NCI-H2029 (cell line): ENCODE data around the gene TENM4.

Source experiments
- DNase-seq: peaks from one replicate; lab custom pipeline; 2025; lab: John Stamatoyannopoulos, UW

The TENM4 gene

DNA sequence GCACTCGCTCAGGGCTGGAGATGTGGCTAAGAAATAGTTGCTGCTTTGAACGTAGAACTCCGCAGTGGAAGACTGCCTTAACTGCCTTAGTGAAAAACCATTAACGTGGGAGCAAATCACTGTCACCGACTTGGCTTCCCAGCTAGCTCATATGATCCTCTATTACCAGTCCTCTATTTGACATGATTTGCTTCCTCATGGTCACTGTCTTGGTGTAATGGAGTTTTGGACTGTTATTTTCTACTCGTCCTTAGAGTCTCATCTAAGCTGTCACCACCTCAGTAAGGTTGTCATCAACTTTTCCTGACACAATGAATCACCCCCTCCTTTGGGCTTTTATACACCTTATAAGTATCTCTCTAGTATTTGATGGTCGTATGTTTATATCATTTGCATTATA is 699.1 kb downstream of the TENM4 start:
- DNase-seq: no peak

DNA sequence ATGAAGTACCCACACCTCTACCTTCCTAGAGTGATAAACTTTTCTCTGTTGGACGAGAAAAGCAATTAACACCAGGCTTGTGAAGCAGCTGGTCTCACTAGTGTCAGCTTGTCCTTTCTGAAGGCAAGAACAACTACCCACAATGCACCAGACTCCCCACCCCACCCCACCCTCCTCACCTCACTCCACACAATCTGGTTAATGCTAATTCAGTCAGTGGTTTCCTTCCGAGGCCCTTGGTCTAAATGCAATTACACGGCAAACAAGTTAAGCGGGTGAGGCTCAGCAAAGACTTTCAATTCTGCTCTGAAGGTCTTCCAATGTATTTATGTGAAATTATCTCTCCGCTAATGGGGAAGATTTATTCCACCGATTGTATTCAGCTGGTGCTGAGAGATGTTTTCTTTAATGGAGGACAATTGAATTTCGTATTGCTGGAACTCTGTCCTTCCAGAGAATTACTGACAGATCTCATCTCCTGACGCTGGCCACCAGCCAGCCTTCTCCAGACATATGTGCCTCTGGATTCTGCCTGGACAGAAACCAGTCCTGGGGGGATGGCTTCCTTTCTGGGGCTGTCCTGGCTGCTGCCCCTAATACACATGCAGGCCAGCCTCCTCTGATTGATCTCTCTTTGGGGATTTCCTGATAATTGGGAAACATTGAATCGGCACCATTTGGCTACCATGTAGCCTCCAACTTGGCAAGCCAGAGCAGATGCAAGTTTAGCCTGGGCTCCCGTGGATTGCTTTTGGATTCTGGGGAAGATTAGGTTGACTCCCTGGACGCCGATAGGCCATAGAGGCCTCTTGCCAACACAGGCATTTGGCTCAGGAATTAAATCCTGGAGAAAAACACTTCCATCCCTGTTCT is 700.4 kb downstream of the TENM4 start:
- no peak for DNase-seq

DNA sequence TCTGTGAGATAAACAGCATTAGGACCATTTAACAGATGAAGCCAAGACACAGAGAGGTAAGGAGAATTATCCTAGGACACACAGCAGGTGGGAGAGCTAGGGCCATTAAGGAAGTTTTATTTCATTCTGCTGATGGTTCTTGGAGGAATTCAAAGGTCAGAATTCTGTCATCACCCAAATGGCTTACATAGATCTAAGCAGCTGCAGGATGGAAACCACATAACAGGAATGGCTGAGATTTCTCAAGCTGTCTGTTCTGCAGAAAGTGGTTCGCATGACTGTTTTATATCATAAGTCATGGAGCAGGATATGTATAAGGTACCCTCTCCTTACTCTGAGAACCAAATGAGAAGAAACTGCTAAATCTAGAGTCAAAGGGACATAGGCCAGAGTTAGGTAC is 702.9 kb downstream of the TENM4 start:
- DNase-seq: no peak

DNA sequence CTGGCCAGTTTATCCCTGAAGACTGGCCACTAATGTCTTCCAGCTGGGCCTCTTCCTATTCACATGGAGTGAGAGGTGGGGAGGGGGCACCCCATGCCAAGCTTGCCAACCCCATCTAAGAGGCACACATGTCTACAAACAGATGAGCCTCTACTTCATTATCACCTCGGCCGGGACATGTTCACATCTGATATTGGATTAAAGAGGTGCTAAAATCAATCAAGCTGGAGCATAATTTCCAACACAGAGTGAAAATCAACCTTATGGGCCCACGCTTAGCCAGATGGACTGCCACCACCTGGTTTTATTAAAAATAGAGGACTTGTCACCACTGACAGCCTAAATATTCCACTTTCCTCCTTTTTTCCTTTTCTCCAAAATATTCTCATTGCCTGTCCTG is 703.5 kb downstream of the TENM4 start:
- no peak for DNase-seq

DNA sequence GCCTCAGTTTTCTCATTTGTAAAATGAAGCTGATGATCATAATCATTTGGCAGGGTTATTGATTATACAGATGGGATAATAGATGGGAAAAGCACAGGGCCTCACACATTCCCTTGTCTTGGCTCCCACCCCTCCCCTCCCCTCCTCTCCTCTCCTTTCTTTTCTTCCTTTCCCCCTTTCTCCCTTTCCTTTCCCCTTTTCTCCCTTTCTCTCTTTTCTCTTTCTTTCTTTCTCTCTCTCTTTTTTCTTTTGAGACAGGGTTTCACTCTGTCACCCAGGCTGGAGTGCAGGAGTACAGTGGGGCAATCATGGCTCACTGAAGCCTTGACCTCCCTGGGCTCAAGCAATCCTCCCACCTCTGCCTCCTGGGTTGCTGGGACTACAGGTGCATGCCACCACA is 705.1 kb downstream of the TENM4 start:
- no peak for DNase-seq

DNA sequence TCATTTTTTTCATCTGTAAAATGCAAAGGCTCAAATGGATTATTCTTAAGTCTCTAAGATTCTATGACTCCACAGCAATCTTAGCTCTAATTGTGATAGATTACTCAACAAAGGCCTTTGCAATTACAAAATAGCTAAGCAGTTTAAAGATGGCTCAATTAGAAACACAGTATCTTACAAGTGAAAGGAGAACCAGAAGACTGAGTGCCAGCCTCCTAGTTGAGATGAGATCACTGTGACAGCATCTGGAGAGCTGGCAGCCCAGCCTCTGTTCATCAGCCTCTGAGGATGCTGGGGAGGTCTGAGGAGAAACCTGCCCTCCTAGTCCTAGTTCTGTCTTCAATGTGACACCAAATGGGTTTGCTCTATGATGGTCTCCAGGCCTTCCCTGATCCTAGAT is 707.8 kb downstream of the TENM4 start:
- DNase-seq: no peak

DNA sequence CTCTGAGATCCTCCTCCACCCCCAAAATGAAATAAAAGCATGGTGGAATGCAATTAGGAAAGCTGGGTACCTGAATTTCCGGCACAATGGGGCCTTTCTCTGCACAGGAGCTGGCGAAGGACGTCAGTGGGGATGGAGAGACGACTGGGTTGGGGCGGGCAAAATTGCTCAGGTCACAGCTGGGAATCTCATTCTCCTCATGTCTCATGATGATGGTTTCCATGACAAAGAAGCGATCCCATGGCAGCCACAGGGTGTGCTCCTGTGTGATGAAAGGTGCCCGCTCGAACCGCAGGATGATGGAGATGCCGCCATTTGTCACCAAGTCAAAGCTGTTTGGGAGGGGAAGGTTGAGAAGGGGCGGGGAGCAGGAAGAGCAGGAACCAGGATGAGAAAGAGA is 708.6 kb downstream of the TENM4 start:
- DNase-seq: no peak

DNA sequence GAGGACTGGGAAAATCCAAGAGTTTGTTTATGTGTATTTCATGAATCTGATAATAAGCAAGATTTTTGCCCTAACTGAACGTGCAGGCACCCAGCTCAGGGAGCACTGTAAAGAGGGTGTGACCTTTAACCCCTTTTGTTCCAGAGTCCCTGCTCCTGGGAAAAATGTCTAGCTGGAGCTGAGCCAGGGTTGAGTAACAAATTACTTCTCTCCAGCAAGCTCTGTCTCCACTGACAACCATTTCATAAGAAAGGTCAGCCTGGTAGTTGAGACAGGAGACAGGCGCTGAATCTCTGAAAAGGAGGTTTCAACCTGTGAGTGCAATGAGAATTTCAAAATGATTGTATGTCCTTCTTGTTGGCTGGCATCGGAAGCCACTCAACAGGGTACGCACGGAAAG is 709.8 kb downstream of the TENM4 start:
- DNase-seq: peak; percentile 47

DNA sequence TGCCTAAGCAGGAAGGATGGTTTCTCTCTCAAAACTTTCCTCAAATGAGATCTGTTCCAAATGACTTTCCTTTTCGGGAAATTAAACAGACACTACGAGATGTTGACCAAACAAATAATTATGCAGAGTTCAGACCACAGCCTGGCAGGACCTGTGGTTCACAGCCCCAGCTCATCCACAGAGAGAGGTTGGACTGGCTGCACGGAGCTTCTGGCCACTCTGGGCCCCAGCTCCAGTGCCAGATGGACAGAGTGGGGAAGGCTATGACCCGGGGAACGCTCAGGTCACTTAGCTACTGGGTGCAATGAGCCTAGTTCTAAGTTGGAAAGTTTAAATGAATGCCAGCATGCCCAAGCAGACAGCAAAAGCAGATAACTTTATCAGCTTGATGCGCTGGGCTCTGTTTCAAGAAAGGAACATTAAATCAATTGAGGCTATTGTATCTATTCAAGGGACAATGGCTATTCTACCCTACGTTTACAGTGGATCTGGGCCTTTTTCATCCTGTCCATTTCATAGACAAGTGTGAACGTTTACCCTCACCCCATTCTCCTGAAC is 710.5 kb downstream of the TENM4 start:
- no peak for DNase-seq

DNA sequence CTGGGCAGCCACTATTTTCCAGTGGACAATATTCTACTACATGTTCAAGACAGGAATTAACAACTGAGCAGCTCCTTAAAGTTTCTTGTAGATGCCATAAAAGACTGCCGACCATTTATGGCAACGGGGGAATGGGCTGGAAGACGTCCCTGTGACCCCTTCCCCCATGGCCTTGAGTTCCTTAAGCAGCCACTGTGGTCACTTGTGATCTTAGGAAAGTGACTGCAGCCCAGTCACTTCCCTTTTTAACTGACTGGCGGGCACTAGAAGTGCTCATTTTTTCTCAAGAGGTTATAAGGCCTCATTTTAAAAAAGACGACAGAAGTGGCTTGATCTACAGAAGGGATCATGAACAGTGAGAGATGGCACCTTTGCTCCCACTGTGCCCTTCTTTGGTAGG is 713.0 kb downstream of the TENM4 start:
- DNase-seq: no peak

DNA sequence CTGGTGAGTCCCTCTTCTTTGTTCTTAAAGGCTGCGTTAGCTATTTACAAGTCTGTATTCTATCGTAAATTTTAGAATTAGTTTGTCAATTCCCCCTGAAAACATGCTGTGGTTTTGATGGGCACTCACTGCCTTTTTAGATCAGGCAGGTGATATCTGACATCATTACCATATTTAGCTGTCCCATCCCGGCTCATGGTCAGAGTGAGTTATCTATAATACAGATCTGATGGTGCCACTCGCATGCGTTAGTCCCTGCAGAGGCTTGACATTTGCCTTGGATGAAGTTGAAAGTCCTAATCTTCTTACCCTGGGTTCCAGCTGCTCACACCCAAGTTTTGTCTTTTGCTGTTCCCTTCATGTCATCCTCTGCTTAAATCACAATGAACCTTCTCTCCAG is 715.6 kb downstream of the TENM4 start:
- DNase-seq: no peak

DNA sequence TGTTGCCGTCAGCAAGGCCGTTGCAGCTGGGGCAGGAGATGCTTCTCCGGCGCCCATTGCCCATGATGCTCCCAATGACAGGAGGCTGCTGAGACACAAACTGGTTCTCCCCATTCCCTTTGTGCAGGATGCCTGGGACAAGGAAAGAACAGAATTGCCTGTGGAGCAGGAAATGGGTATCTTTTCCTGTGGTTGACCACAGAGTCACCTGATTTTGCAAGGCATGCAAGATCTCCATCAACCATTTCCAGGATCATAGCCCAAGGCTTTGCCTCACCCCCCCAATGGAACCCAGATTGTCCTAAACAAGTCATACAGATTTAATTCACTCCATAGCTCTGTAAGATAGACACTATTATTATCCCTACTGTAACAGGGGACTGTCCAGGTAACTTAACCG is 718.0 kb downstream of the TENM4 start:
- DNase-seq: no peak

DNA sequence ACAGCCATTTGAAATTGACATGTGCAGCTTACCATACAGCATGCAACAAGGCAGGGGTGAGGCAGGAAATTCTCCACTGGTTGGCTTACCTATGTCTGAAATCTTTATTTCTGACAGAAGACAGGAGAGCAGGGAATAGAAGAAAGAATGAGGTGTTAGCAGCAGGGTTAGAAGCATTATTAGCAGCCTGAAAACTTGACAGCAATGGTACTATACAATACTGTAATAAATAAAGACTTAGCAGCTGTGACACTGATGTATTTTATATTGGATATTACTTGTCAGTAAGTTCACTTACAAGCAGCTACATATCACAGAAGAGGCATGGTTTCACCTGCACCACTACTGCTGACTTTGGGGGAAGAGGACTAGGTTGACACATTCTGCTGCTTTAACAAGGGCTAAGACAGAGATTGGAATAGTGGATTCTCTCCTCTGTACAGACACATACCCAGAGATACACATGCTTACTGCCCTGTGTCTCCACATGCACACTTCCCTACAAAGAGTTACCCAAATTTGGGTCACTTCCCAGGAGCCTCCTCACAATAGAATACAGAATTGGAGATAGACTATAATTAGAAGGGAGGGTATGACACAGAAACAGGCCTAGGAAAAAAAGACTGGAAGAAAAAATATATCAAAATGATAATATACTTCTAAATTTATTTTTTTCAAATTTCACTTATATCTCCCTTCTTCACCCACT is 720.4 kb downstream of the TENM4 start:
- no peak for DNase-seq

DNA sequence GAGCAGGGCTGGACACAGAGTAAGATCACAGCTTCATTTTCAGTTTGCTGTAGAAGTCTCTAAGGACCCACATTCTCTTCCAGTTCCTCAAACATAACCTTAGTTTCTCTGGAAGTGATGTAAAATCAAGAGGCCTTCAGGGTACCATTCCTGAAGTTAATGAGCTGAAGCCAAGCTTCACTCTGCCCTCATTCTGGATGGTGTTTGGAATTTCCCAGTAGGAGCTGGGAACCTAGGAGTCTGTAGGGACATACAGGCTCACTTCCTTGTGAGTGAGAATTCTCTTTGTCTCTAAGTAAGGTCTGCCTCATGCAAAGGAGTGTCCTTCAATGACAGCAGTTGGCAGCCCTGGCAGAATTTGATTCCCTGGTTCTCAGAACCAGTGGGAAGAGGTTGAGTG is 723.8 kb downstream of the TENM4 start:
- DNase-seq: no peak

DNA sequence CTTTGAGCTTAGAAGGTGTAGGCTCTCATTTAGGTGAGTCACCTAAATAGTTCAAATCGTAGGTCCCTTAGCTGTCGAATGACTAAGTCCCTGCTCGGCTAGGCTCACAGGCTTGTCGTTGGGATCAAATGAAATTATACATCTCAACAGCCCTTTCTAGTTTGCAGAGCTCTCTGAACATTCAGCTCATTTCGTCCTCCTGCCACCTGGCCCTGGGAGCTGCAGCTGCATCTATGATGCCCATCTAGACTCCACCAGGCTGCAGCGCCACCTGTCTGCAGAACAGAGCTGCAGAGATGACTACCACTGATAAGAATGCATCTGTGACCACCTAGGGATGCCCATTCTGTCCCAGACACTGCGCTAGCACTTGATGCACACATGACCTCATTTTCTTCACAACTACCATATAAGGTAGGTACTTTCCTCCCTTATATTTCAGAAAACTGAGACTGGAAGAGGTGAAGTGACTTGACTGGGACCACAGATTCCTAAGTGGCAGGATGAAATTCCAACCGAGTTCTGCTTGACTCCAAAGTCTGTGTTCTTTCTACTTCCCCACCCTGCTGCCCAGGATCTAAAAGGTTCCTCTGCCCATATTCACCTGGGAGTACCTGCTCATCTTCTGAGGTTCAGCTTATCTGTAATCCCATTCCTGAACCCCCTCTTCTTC is 725.1 kb downstream of the TENM4 start:
- peak; percentile 82 for DNase-seq

DNA sequence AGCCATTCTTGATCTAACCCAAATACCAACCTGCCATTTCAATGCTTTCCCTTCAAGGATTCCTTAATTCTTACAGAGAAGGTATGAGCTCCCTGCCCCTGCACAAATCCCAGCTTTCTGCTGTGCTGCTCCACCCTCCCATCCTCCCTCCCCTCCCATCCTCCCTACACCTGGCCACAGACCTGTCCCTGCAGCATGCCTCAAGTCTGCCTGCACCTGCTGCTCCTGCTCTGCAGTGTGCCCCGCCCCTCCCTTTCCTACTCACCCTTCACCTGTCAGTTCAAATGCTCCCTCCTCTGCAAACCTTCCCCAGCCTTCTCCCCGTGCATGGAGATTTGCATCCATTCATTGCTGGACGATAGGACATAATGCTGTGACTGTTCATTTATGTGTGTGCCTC is 726.3 kb downstream of the TENM4 start:
- DNase-seq: peak; percentile 72

DNA sequence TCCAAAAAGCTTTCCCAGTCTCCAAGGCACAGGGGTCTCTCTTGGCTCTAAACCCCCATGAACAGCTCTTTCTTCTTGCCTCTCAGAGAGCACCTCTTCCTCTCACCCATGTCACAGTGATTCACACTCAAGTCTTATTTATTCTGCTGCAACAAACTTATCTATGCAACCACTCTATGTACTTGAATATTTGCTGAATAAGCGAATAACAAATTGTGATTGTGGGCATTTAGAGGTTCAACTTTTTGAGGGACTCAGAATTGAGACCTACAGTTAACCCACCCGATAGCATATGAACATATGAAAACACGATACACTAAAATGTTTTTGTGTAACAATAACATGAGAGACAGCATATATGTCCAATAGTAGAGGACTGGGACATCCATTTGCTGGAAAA is 729.1 kb downstream of the TENM4 start:
- DNase-seq: no peak

DNA sequence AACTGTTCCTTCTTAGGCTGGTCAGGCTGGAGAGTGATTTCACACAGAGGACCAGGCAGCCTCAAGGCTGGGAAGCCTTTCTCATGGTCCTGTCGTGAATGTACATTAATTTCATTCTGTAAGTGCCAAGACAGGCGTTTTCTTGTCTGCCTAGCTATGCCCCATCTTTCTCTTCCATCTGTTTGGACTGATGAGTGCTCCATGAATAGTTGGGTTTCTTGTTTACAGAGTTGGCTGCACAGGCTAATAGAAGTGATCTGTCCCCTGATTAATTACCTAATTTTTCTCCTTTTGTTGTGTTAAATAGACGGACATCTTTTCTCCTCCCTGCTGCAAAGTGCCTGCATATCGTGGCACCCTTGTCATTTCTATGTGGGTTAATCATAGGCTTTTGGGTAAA is 730.4 kb downstream of the TENM4 start:
- no peak for DNase-seq

DNA sequence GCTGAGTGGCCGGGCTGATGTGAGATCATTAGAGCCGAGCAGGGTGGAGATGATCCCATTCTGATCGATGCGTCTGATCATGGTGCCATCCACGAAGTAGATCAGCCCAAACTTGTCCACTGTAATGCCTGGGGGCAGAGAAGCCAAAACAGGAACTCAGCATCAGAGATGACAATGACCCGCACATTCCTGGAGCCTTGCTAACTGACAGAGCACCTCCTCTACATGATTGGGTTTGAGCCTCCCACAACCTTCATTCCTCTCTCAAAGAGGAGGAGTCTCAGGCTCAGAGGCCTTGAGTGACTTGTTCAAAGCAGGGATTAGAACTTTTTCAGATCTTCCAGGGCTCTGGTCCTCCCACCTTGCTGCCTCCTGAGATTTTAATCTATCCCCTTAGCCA is 732.4 kb downstream of the TENM4 start:
- DNase-seq: no peak

DNA sequence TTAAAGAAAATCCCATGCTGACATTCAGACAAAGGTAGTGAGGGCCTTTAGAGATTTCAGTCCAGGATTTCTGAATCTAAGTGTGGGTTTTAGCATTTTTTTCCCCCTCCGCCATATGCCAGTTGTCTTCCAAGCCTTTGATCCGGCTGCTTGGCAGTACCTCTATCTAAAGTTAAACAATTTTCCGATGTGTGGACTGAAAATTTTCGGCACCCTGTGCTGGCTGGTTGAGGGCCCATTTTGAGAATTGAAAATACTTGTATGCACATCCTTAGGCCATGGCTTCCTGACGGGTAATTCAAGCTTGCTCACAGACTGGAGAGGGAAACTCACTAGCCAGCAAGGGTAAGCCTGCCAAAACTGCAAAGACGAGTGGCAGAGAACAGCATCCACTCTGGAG is 734.3 kb downstream of the TENM4 start:
- DNase-seq: no peak

DNA sequence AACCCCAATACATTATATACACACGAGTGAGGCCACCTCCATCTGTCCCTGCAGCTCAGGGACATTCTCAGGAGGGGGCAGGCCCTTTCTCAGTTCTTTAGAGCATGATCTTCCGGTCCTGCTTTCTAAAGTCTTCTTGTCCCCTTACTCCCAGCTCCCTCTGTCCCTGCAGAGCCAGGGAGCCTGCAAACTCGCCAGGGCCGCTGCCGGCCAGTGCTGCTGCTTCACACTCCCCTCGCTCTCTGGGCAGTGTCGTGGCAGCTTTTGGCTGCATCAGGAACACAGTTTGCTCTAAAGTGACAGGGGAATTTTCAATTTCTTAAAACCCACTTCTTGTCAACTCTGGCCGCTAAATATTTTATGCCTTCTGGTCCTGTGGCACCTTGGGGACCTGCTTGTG is 736.0 kb downstream of the TENM4 start:
- no peak for DNase-seq

DNA sequence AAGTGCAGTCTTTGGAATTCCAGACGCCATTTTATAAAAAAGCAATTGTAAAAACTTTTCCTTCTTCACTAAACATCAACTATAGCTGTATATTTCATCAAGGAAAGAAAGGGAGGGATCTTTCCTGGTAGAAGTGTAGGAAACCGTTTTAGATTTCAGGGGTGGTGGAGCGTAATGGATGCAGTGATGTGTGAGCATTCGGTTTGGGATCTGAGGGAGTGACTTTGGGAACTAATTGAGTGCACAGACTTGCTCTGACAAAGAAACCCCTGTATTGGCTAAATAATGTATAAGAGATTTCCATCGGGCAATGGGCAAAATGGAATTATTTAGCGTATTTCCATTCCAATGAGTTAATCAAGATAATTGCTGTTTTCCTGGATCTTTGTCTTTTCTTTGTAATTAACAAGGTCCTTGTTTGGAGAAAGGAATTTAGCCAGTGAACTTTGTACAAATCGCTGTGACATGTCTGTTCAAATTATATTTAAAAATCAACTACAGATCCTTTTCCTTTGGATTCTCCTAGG is 741.2 kb downstream of the TENM4 start:
- DNase-seq: no peak

DNA sequence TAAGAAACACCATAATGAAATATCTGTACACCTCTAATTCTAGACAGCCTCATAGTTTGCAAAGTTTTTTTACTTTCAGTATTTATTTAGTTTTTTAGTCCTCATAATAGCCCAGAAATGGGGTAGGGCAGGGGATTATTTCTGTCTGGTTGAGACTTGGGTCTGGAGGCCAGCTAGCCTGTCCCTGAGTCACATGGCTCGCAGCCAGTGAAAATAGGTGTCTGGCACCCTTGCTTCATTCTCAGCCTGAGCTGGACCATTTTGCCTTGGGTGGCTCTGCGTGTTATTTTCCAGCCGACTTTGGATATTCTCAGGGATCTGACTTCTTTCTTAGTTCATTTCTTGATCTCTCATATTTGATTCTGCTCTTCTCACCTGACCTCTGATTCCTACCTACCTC is 742.2 kb downstream of the TENM4 start:
- DNase-seq: no peak
